ENCODE results near the gene CALCOCO1.

The CALCOCO1 gene

GRCh38 chr12:53701518-53702264 is 25.6 kb downstream of the CALCOCO1 start:
- H3K4me3 ChIP-seq (ENCODE audit: control insufficient read depth, low read depth, low read length), result no peak overlapping the region
- TF ChIP-seq, protein P1, sequence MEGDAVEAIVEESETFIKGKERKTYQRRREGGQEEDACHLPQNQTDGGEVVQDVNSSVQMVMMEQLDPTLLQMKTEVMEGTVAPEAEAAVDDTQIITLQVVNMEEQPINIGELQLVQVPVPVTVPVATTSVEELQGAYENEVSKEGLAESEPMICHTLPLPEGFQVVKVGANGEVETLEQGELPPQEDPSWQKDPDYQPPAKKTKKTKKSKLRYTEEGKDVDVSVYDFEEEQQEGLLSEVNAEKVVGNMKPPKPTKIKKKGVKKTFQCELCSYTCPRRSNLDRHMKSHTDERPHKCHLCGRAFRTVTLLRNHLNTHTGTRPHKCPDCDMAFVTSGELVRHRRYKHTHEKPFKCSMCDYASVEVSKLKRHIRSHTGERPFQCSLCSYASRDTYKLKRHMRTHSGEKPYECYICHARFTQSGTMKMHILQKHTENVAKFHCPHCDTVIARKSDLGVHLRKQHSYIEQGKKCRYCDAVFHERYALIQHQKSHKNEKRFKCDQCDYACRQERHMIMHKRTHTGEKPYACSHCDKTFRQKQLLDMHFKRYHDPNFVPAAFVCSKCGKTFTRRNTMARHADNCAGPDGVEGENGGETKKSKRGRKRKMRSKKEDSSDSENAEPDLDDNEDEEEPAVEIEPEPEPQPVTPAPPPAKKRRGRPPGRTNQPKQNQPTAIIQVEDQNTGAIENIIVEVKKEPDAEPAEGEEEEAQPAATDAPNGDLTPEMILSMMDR (conservative IDR thresholded peaks at IDR 0.05; ENCODE audit: control insufficient read depth, insufficient read depth, low read depth, low read length), result peak; percentile 97
- peak; percentile 72 for DNase-seq (ENCODE audit: low read depth)

DNA sequence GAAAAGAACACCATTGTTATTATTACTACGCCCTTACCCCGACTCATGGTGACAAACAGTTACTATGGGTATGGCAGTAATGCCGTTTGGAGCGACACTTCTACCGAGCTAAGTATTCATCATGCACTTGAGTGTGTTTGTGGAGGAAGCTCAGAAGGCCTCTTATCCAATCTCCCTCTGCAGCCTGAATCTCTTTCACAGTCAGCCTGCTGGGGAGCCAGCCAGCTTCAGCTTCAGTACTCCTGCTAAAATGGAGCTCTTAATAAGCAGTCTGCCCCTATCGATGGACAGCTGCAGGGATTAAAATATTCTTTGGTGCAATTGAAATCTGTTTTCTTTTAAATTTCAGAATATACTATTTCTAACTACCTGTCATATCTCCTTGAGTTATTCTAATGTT is 26.7 kb downstream of the CALCOCO1 start:
- TF ChIP-seq, protein P1 (conservative IDR thresholded peaks at IDR 0.05; ENCODE audit: control insufficient read depth, insufficient read depth, low read depth, low read length), result no peak
- no peak for DNase-seq (ENCODE audit: low read depth)
- no peak overlapping the region for H3K4me3 ChIP-seq (ENCODE audit: control insufficient read depth, low read depth, low read length)

GRCh38 chr12:53699678-53700025 is 27.6 kb downstream of the CALCOCO1 start:
- DNase-seq (ENCODE audit: low read depth), result no peak
- H3K4me3 ChIP-seq (ENCODE audit: control insufficient read depth, low read depth, low read length), result no peak overlapping the region
- TF ChIP-seq, protein P1 (conservative IDR thresholded peaks at IDR 0.05; ENCODE audit: control insufficient read depth, insufficient read depth, low read depth, low read length), result no peak

GRCh38 chr12:53698948-53699677 is 28.1 kb downstream of the CALCOCO1 start:
- no peak for DNase-seq (ENCODE audit: low read depth)
- TF ChIP-seq, protein P1 (conservative IDR thresholded peaks at IDR 0.05; ENCODE audit: control insufficient read depth, insufficient read depth, low read depth, low read length), result no peak
- no peak overlapping the region for H3K4me3 ChIP-seq (ENCODE audit: control insufficient read depth, low read depth, low read length)

GRCh38 chr12:53696655-53697331 is 30.5 kb downstream of the CALCOCO1 start:
- H3K4me3 ChIP-seq (ENCODE audit: control insufficient read depth, low read depth, low read length), result no peak overlapping the region
- DNase-seq (ENCODE audit: low read depth), result no peak
- TF ChIP-seq, protein P1 (conservative IDR thresholded peaks at IDR 0.05; ENCODE audit: control insufficient read depth, insufficient read depth, low read depth, low read length), result no peak

GRCh38 chr12:53696285-53696654 is 31.0 kb downstream of the CALCOCO1 start:
- peak; percentile 83 for DNase-seq (ENCODE audit: low read depth)
- TF ChIP-seq, protein P1 (conservative IDR thresholded peaks at IDR 0.05; ENCODE audit: control insufficient read depth, insufficient read depth, low read depth, low read length), result no peak
- no peak overlapping the region for H3K4me3 ChIP-seq (ENCODE audit: control insufficient read depth, low read depth, low read length)

All from fibroblast of mammary gland (primary cell).